Vagina (tissue), 2 donors: ENCODE measurements around the gene PPP2R3A. TPM values are rescaled to one million over a fixed set of nuclear protein-coding genes. Genes with fewer than 3 reads are reported as not detected.
"Not testable (repeated sequence)": the region's sequence is repeated elsewhere in the genome, so short reads cannot be mapped to it uniquely, and the experiment has no call there.

Experiments
- DNase-seq, 2 donors: peaks; one replicate each; pipeline ENCODE4 v3.0.0-alpha.2; 2017; ENCODE audit errors: extremely low spot score in 2 of 2
- H3K27ac ChIP-seq: fragments of 200-600 bp; sonication (generic); one replicate; pipeline ENCODE4 v1.5.1; 2019
- H3K27me3 ChIP-seq: fragments of 200-600 bp; sonication (generic); one replicate; pipeline ENCODE4 v1.5.1; 2019
- H3K36me3 ChIP-seq, 2 donors: fragments of 200-600 bp; sonication (generic); one replicate each; pipeline ENCODE4 v1.5.1; 2017 to 2019
- H3K4me1 ChIP-seq: fragments of 200-600 bp; sonication (generic); one replicate; pipeline ENCODE4 v1.5.1; 2019
- H3K4me3 ChIP-seq, 2 donors: fragments of 200-600 bp; sonication (generic); 1 replicate in 1 of 2; 2 replicates in 1 of 2; pipeline ENCODE4 v1.5.1; 2016 to 2019
- H3K9me3 ChIP-seq: fragments of 200-600 bp; sonication (generic); one replicate; pipeline ENCODE4 v1.5.1; 2019
- CTCF ChIP-seq, 3 experiments: fragments of 450-650 bp in 2 of 3; fragments of 200-600 bp in 1 of 3; sonication (generic) in 1 of 3; IDR thresholded peaks; one replicate each; pipeline ENCODE4 v1.5.1; 2017 to 2019; ENCODE audit warnings: antibody characterized with exemption in 3 of 3, mild to moderate bottlenecking in 2 of 3, moderate library complexity in 2 of 3
- POLR2A ChIP-seq, 2 donors: fragments of 450-650 bp; IDR thresholded peaks; one replicate each; pipeline ENCODE4 v1.6.1; 2017; ENCODE audit warnings: antibody characterized with exemption in 2 of 2, mild to moderate bottlenecking in 2 of 2, moderate library complexity in 2 of 2
- POLR2AphosphoS5 ChIP-seq, 2 donors: sonication (generic); formaldehyde crosslinking; IDR thresholded peaks; one replicate each; pipeline ENCODE4 v1.9.0; 2017; ENCODE audit warnings: antibody characterized with exemption in 2 of 2, mild to moderate bottlenecking in 2 of 2, low read depth in 1 of 2; ENCODE audit not compliant: insufficient read depth in 1 of 2
- intact Hi-C: fragments of 100-400 bp; cut with DNase I; formaldehyde crosslinking; loops from one replicate; pipeline ENCODE4 v1.15.1; 2023
- total RNA-seq: library from RNA; depleted of rRNA; stranded (reverse); fragments of >200 nt; gene quantifications from one replicate; pipeline ENCODE4 v1.2.3, GENCODE V29; 2016

Gene PPP2R3A
- total RNA-seq, 1 donor from 2014 or later: 15.5 TPM

GRCh38 chr3:136161516-136161915 lies 196.0 kb downstream of the PPP2R3A start:
- Histone ChIP-seq H3K4me1 (peaks cover 50% of the 10 kb centered on the region), H3K27ac (no peak overlapping the region), H3K9me3 (no peaks in the 10 kb centered on the region), H3K27me3 (no peaks in the 10 kb centered on the region), H3K36me3 (no peaks in the 10 kb centered on the region), H3K4me3 (no peak overlapping the region)
- DNase-seq: no peak
- TF ChIP-seq POLR2AphosphoS5 (IDR thresholded peaks at IDR 0.05; ENCODE audit: insufficient read depth in 1 of 2, low read depth in 1 of 2) (no peak), POLR2A (IDR thresholded peaks at IDR 0.05) (no peak), CTCF (IDR thresholded peaks at IDR 0.05) (no peak)
- intact Hi-C loops: no loop called here

- DNase-seq: no peak
- intact Hi-C loops: no loop called here
- Histone ChIP-seq H3K4me3 (no peak overlapping the region), H3K4me1 (peaks cover 54% of the 10 kb centered on the region), H3K27ac (no peak overlapping the region), H3K9me3 (no peaks in the 10 kb centered on the region), H3K36me3 (no peaks in the 10 kb centered on the region), H3K27me3 (no peaks in the 10 kb centered on the region)
- TF ChIP-seq CTCF (IDR thresholded peaks at IDR 0.05) (no peak), POLR2A (IDR thresholded peaks at IDR 0.05) (no peak)
These were observed 196.8 kb downstream of the PPP2R3A start for GRCh38 chr3:136162322-136162721.

GRCh38 chr3:136163607-136164006 lies 198.1 kb downstream of the PPP2R3A start:
- H3K27me3 ChIP-seq, H3K36me3 ChIP-seq, DNase-seq, intact Hi-C loops, H3K4me3 ChIP-seq, H3K9me3 ChIP-seq, H3K27ac ChIP-seq: not testable (repeated sequence)
- H3K4me1 ChIP-seq: peaks cover 57% of the 10 kb centered on the region

- intact Hi-C loops: no loop called here
- Histone ChIP-seq H3K9me3 (no peaks in the 10 kb centered on the region), H3K4me1 (peaks cover 80% of the 10 kb centered on the region)
These were observed 201.0 kb downstream of the PPP2R3A start for GRCh38 chr3:136166507-136166906.

GRCh38 chr3:136168236-136168635 lies 202.7 kb downstream of the PPP2R3A start:
- H3K4me3 ChIP-seq, DNase-seq, intact Hi-C loops, H3K27me3 ChIP-seq, H3K36me3 ChIP-seq, H3K27ac ChIP-seq, H3K9me3 ChIP-seq: not testable (repeated sequence)
- peaks cover 82% of the 10 kb centered on the region for H3K4me1 ChIP-seq

More at GRCh38 chr3:136166507-136166906, 201.0 kb downstream of the PPP2R3A start:
- TF ChIP-seq POLR2A (IDR thresholded peaks at IDR 0.05) (no peak), POLR2AphosphoS5 (IDR thresholded peaks at IDR 0.05; ENCODE audit: insufficient read depth in 1 of 2, low read depth in 1 of 2) (no peak), CTCF (IDR thresholded peaks at IDR 0.05) (no peak)
- DNase-seq: no peak
- H3K27me3 ChIP-seq: no peaks in the 10 kb centered on the region
- H3K4me3 ChIP-seq: no peak overlapping the region
- no peaks in the 10 kb centered on the region for H3K36me3 ChIP-seq
- H3K27ac ChIP-seq: no peak overlapping the region

GRCh38 chr3:136171097-136171542 lies 205.6 kb downstream of the PPP2R3A start:
- Histone ChIP-seq H3K27me3 (no peaks in the 10 kb centered on the region), H3K36me3 (no peaks in the 10 kb centered on the region), H3K4me1 (peaks cover 73% of the 10 kb centered on the region), H3K27ac (no peak overlapping the region), H3K9me3 (no peaks in the 10 kb centered on the region), H3K4me3 (no peak overlapping the region)
- TF ChIP-seq POLR2AphosphoS5 (IDR thresholded peaks at IDR 0.05; ENCODE audit: insufficient read depth in 1 of 2, low read depth in 1 of 2): no peak
- intact Hi-C loops: no loop called here
- no peak for DNase-seq
